ENCODE results near the gene FHIT. TPM values are rescaled to one million over a fixed set of nuclear protein-coding genes. Genes with fewer than 3 reads are reported as not detected.

Gene FHIT
- total and polyA plus RNA-seq, 11 donors: 4.2 to 26.8 (median 16.5) TPM

- H3K4me3 ChIP-seq: no peak overlapping the region
- H3K27me3 ChIP-seq: no peaks in the 10 kb centered on the region
- H3K36me3 ChIP-seq: no peaks in the 10 kb centered on the region
- H3K4me1 ChIP-seq: peaks cover 0 to 30% (median 10%) of the 10 kb centered on the region in 12 donors
- H3K27ac ChIP-seq: no peak overlapping the region
- DNase-seq: no peak
- TF ChIP-seq CTCF (IDR thresholded peaks at IDR 0.05) (no peak), POLR2A (IDR thresholded peaks at IDR 0.05) (no peak)
- intact Hi-C loops (cut with DNase I): loop anchor here in 4 of 10 donors (5.0 to 10.0 kb wide), 3 partner anchors 96 to 301 kb away; no protein-coding TSS in a partner anchor
- no peaks in the 10 kb centered on the region for H3K9me3 ChIP-seq
- 89 to 99% (median 96%) methylated on average over 3 of the region's 3 CpGs for WGBS, 4 donors
- ATAC-seq: no peak
Measured at GRCh38 chr3:61253756-61254155, 2.5 kb upstream of the FHIT start.

GRCh38 chr3:61252836-61253235, 1.6 kb upstream of the FHIT start:
- no peaks in the 10 kb centered on the region for H3K36me3 ChIP-seq
- H3K9me3 ChIP-seq: no peaks in the 10 kb centered on the region
- no peak overlapping the region for H3K27ac ChIP-seq
- H3K27me3 ChIP-seq: no peaks in the 10 kb centered on the region
- WGBS, 4 donors: 7 to 33% (median 16%) methylated on average over 2 of the region's 2 CpGs
- intact Hi-C loops (cut with DNase I): loop anchor here in 4 of 10 donors (5.0 to 10.0 kb wide), 3 partner anchors 96 to 302 kb away; no protein-coding TSS in a partner anchor
- ATAC-seq (no peak), DNase-seq (no peak)
- H3K4me1 ChIP-seq: peaks cover 0 to 36% (median 10%) of the 10 kb centered on the region in 12 donors
- no peak overlapping the region for H3K4me3 ChIP-seq
- TF ChIP-seq CTCF (IDR thresholded peaks at IDR 0.05) (no peak), POLR2A (IDR thresholded peaks at IDR 0.05) (no peak)

GRCh38 chr3:61250784-61251173, 473 bp downstream of the FHIT start:
- Histone ChIP-seq H3K4me1 (peaks cover 0 to 46% (median 10%) of the 10 kb centered on the region in 12 donors), H3K27ac (peak overlapping the region; percentile 59 to 90 (median 84)), H3K27me3 (no peaks in the 10 kb centered on the region), H3K9me3 (no peaks in the 10 kb centered on the region), H3K4me3 (peak overlapping the region; percentile 47 to 84 (median 74)), H3K36me3 (no peaks in the 10 kb centered on the region)
- peak; percentile 7 to 45 (median 35) for ATAC-seq
- peak in 4 of 5 donors; percentile 29 to 60 (median 38) for DNase-seq
- intact Hi-C loops (cut with DNase I): loop anchor here in 4 of 10 donors (5.0 to 10.0 kb wide), 3 partner anchors 93 to 304 kb away; no protein-coding TSS in a partner anchor
- 11 to 21% (median 13%) methylated on average over 19 to 21 of the region's 21 CpGs for WGBS, 4 donors
- no peak for TF ChIP-seq POLR2A (IDR thresholded peaks at IDR 0.05)
- TF ChIP-seq CTCF (IDR thresholded peaks at IDR 0.05): no peak

- ATAC-seq (no peak), DNase-seq (no peak)
- intact Hi-C loops (cut with DNase I): no loop called here
- Histone ChIP-seq H3K27ac (peak overlapping the region in 1 of 12 donors; percentile 14), H3K9me3 (no peaks in the 10 kb centered on the region), H3K4me1 (peaks cover 0 to 46% (median 10%) of the 10 kb centered on the region in 12 donors), H3K27me3 (no peaks in the 10 kb centered on the region), H3K4me3 (no peak overlapping the region), H3K36me3 (no peaks in the 10 kb centered on the region)
- TF ChIP-seq CTCF (IDR thresholded peaks at IDR 0.05): no peak
- 53 to 64% (median 57%) methylated on average over 2 of the region's 2 CpGs for WGBS, 4 donors
Measured at GRCh38 chr3:61248496-61248895, 2.8 kb downstream of the FHIT start.
